ENCODE results near the gene IDS. TPM values are rescaled to one million over a fixed set of nuclear protein-coding genes. Genes with fewer than 3 reads are reported as not detected.

IDS gene
- total and polyA plus RNA-seq, 2 donors: 10.3 to 33.5 TPM

GRCh38 chrX:149433051-149433450, 72.1 kb downstream of the IDS start:
- no peak for DNase-seq (ENCODE audit: low read depth in 6 of 9, low spot score in 9 of 9)
- Histone ChIP-seq H3K4me3 (ENCODE audit: low read length in 2 of 2) (no peak overlapping the region), H3K9me3 (ENCODE audit: control insufficient read depth in 2 of 2, insufficient read depth in 1 of 2, low read length in 1 of 2) (no peaks in the 10 kb centered on the region), H3K27me3 (ENCODE audit: control insufficient read depth in 2 of 2, insufficient read depth in 1 of 2, low read length in 1 of 2) (no peaks in the 10 kb centered on the region), H3K36me3 (ENCODE audit: control insufficient read depth in 2 of 2, insufficient read depth in 2 of 2, low read length in 1 of 2) (no peaks in the 10 kb centered on the region), H3K27ac (ENCODE audit: low read depth in 1 of 2, low read length in 1 of 2) (no peak overlapping the region), H3K4me1 (ENCODE audit: control insufficient read depth in 2 of 2, insufficient read depth in 2 of 2, low read length in 2 of 2) (no peaks in the 10 kb centered on the region)
- WGBS: 93% methylated on average over 4 of the region's 4 CpGs

Other genes starting within 250 kb of the IDS start
- gene EOLA1, start 35.7 kb upstream of the IDS start, total RNA-seq: 18.1 TPM
- gene EOLA1, start 35.7 kb upstream of the IDS start, polyA plus RNA-seq: 33.5 TPM
- gene HSFX3, start 44.6 kb upstream of the IDS start, total RNA-seq: 0.28 TPM
- gene HSFX3, start 44.6 kb upstream of the IDS start, polyA plus RNA-seq: 1.6 TPM
- not detected for gene MAGEA9B, start 82.2 kb upstream of the IDS start, total RNA-seq
- 0.11 TPM for gene MAGEA9B, start 82.2 kb upstream of the IDS start, polyA plus RNA-seq
- gene HSFX2, start 90.0 kb upstream of the IDS start, total RNA-seq: 0.28 TPM
- gene HSFX2, start 90.0 kb upstream of the IDS start, polyA plus RNA-seq: 1.1 TPM
- gene TMEM185A, start 126.5 kb upstream of the IDS start, total RNA-seq: 10.1 TPM
- 16.0 TPM for gene TMEM185A, start 126.5 kb upstream of the IDS start, polyA plus RNA-seq
- gene MAGEA11, start 206.8 kb upstream of the IDS start, total RNA-seq: 0.05 TPM
- gene MAGEA11, start 206.8 kb upstream of the IDS start, polyA plus RNA-seq: 0.50 TPM

All from thymus (tissue), 11 donors.